Stimulated activated CD8-positive, alpha-beta memory T cell treated with anti-CD3 and anti-CD28 coated beads, Interleukin-12 subunit alpha, Interleukin-12 subunit beta, amount 100 ng/mL, for 24 hours (primary cell): ENCODE results near the gene OLFML3.
"Not testable (repeated sequence)": the region's sequence is repeated elsewhere in the genome, so short reads cannot be mapped to it uniquely, and the experiment has no call there.

Source experiments
- DNase-seq: peaks from one replicate; pipeline ENCODE4 v3.0.0-alpha.2; 2020; ENCODE audit errors: extremely low read depth

The OLFML3 gene

DNA sequence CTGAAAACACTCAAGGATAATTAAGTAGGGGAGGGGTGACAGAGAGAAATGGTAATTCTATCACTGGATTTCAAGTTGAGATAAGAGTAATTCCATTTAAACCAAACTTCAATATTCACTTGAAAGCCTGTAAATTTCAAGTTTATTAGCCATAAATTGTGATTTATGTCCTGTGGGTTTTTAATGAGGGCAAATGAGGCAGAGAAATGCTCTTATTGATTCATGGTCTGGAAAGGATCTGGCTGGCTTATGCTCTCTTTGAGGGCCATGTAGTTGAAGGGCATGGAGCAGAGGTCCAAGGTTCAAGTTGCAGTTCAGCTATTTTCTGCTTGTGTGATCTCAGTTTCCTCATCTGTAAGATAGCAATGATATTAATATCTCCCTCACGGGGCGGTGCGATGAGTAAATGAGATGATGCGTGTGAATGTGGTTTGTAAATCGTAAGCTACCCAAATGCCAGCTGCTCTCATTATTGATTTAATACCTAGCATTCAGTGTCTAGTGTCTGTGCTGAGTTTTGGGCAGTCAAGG is 12.3 kb downstream of the OLFML3 start:
- DNase-seq, result no peak

DNA sequence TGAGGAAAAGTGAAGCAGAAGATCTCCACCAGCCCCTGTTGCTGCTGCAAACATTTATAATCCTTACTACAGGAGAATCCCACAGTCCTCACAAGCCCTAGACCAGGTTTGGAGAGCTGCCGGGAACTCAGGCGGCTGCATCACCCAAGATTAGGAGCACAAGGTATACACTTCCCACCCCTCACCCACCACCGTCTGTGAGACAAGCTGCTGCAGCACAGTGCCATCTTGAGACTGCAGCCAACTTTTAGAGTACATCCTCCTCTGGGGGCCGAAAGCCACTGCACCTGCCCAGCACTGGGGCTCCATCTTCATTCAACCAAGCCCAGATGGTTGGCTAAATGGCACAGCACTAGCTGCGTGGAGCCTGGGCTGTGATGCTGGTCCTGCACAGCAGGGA is 13.8 kb downstream of the OLFML3 start:
- DNase-seq, result no peak

DNA sequence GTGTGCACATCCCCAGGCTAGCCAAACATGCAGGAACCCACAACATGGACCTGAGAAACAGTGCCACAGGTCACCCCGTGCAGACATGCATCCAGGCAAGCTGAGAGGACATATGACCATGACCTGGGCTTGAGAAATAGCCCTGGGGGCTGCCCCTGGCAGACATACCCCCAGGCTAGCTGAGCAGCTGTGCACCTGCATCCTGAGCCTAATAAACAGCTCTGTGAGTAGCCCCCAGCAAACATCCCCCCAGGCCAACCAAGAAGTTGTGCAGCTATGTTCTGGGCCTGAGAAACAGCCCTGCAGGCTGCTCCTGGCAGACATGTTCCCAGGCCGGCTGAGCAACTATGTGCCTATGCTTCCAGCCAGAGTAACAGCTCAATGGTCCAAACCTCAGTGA is 14.5 kb downstream of the OLFML3 start:
- DNase-seq, result no peak

DNA sequence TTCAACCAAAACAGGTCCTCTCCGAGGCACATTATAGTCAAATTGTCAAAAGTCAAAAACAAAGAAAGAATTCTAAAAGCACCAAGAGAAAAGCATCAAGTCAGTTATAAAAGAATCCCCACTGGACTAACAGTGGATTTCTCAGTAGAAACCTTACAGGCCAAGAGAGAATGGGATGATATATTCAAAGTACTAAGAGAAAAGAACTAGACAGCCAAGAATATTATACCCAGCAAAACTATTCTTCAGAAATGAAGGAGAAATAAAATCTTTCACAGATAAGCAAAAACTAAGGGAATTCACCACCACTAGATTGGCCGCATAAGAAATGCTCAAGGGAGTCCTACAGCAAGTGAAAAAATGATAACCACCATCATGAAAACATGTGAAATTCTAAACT is 16.1 kb downstream of the OLFML3 start:
- no peak for DNase-seq

DNA sequence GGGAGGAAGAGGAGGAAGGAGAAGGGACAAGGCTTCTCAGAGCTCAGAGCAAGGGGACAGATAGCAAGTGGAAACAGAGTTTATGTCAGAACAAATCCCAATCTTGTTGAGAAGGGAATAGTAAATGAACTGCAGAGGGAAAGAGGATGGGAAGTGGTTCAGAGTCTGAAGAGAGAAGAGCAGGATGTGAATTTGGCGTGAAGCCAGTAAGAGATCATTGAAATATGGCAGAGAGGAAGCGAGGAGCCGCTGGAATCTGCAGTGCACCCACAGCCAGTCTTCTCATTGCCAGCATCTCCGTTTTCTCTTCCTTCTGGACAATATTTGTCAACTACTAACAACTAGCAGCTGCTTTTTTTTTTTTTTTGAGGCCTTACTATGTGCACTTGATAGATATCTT is 19.1 kb downstream of the OLFML3 start:
- DNase-seq, result no peak

DNA sequence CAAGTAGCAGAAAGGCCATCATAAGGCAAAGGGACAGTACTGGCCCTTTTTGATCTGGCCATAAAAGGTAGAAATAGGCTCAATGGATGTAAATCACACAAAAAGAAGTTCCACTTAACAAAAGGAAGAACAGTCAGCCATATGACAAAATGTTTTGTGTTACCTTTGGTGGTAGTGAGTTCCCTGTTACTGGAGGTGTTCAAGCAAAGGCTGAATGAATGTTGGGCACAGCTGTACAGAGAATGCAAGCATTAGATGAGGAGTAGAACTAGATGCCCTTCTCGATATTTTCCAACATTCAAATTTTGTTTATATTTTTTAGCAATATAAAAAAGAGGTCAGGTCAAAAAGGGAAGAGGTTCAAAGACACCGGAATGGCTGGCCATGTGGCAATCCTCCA is 20.0 kb downstream of the OLFML3 start:
- no peak for DNase-seq

DNA sequence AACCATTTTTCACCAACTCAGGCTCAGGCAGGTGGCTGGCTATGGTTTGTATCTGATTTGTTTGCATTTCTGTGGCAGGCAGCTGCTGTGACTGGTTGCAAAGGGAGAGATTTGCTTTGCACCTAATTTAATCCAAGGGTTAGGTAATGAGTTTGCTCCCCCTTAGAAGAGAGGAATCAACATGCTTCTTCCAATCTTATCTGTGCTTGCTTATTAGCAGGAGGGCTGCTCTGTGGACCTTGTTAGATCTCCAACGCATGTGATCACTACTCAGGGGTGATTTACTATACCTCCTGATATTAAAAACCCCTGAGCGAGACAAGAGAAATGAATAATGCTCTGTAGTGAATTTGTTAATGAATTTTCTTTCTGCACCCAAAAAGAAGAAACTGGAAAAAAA is 20.5 kb downstream of the OLFML3 start:
- no peak for DNase-seq

DNA sequence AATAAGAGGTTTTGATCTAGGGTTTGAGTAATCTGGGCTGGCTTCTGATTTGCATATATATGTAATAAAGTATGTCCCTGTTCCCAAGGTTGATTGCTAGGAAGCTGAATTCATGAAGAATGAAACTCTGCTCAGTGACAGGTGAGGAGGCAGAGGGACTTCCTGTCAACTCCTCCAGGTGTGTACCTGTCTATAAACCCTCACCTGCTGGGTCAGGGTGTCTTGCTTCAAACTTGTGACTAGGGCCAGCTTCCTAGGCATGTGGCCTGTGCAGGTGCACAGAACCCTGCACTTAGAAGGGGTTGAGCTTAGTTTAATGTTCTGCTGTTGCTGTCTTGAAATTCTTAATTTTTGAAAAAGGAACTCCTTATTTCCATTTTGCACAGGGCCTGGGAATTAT is 21.1 kb downstream of the OLFML3 start:
- no peak for DNase-seq

DNA sequence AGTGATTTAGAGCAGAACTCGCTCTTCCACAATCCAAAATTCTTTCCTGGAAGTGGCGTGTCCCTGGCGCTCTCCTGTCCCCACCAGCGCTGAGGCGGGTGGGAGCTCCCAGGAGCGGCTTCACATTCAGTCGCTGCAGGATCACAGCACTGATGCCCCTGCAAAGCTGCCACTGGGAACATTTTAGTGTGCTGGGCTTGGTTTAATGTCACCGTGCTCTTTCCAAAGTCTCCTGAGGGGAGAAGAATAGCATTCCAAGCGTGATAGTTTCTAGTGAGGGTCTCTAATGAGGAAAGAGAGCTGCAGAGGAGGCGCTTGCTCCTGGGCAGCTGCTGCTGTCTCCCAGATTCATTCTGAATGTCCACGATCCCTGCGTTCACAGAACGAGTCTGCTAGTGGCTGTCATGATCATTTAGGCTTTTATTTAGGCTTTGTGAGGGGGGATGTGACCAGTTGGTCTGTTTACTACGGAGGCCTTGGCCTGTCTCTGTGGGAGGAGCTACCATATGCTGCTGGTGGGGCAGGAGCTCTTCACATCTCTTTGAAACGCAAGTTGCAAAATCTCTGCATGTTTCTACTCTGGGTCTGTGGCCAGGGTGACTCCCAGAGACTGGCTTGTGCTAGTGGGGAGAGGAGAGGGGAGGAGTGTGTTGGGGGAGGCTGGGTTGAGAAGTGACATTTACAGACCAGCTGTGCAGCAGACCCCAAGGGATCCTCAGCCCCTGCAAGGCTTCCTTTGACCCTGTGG is 23.4 kb downstream of the OLFML3 start:
- DNase-seq, result no peak

DNA sequence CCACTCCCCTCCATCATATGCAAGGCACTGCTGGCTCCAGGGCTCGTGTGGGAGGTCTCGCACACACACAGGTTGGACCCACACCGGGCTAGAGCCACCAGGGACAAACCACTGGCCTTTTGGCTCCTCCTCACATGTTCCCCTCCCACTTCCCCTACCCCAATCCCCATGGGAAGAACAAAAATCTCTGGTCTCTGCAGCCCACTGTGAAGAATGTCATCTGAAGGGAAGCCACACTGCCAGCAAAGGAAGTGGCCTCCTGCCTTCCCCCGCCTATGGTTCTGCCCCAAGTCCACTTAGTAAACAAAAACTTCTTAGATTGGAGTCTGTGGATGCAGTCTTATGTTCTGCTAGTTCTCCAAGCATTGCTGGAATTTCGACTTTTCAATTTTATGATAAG is 24.2 kb downstream of the OLFML3 start:
- DNase-seq, result no peak

DNA sequence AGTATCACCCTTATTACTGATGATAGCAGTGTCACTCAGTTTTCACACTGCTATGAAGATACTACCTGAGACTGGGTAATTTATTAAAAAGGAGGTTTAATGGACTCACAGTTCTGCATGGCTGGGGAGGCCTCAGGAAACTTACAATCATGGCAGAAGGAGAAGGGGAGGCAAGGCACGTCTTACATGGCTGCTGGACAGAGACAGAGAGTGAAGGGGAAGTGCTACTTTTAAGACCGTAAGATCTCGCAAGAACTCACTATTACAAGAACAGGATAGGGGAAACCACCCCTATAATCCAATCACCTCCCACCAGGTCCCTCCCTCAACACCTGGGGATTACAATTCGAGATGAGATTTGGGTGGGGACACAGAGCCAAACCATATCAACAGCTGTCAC is 27.6 kb downstream of the OLFML3 start:
- not testable (repeated sequence) for DNase-seq

DNA sequence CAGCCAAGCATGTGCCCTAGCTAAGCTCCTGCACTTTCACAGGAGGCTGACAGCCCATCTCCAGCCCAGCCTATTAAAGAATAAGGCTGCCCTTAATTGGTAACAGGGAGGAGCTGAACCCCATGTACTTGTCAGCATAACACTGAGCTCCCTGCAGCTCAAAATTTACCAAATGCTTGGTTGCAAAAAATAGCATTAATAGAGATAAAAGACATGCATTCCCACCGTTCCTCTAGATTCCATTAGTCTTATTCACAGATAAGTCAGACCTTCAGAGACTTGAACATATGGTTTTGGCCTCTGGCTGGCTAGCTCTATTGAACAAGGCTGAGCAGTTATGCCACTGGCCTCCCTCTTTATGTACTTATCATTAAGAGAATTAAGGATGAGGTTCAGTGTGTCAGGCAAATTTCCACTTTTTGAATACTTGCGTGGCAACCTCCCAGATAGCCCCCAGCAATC is 29.2 kb downstream of the OLFML3 start:
- no peak for DNase-seq

DNA sequence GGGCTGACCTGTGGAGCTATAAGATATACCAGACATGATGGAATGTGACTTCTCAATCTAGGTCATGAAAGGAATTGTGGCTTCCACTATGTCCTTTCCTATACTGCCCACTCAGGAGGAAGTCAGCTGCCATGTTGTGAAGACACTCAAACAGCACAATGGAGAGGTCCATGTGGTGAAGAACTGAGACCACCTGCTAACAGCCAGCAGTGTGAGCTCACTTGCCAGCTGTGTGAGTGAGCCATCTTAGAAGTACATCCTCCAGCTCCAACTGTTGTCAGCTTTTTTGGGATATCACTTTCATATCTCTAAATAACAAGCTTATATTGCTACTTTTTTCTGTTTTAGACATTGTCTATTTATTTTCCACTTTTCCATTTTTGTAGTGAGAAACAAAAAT is 29.7 kb downstream of the OLFML3 start:
- DNase-seq, result no peak

DNA sequence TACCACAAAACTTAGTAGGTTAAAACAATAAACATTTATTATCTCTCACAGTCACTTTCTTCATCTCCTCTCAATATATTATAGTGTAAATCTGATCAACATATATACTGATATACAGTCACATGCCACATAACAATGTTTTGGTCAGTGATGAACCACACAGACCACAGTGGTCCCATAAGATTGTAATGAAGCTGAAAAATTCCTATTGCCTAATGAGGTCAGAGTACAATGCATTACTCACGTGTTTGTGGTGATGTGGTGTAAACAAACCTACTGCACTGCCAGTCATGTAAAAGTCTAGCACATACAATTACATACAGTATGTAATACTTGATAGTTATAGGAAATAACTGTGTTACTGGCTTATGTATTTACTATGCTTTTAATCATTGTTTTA is 30.1 kb downstream of the OLFML3 start:
- no peak for DNase-seq

DNA sequence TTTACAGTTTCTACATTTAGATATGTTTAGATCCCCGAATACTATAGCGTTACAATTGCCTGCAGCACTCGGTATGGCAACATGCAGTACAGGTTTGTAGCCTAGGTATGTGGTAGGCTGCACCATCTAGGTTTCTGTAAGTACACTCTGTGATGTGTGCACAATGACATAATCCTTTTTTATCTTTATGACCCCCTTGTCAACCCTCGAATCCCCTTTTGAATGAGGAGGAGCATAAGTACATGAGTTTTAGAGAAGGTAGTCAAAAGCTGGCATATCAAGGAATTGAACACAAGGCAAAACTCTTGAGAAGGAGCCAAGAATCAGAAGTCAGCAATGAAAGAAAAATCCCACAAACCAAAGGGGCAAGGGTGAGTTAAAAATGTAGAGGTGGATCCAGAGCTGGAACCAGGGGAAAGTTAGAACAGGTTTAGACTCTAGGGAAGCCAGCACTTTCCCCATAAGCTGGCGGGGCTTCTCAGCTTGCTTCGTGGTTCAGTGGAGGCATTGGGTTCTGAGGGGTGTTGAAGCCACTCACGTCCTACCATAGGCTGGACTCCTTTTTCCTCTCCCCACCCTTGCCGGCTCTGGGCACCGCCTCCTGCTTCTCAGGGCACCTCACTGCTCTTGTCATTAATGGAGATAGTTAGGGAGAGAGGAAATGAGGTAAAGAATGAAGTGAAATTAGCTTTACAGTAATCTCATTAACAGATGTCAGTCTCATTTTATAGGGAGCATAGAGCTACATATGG is 31.3 kb downstream of the OLFML3 start:
- no peak for DNase-seq

DNA sequence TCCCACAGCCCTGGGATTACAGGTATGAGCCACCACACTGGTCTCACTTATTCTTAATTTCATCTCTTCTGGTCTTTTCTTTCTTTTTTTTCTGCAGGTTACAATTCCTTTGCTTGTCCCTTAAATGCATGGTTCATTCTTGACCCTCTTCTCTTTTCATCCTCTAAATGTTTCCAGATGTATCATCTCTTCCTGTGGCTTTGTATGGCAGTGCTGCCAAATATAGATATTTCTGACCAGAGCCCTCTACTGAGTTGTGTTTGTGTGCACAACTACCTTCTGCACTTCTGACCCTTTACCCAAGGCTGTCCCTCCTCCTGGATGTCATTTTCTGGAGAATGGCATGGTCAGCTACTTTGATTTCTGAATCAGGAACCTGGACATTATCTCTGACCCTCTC is 32.5 kb downstream of the OLFML3 start:
- DNase-seq, result no peak

DNA sequence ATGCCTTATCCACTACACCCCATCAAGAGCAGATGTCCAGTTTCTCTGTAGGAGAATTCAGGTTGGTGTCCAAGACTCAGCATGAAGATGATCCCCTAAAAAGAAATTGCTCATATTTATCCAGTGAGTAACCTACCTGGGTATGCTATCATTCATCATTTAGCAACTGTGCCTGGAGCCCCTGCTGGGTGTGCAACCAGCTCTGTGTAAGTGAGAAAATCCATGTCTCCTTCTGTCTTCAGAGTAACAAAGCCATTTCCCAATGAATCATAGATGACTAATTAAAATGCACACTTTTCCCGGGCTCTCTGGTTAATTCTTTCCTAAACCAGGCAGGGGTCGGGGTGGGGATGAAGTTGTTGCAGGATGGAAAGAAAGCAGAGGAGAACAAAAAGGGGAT is 35.8 kb downstream of the OLFML3 start:
- no peak for DNase-seq

DNA sequence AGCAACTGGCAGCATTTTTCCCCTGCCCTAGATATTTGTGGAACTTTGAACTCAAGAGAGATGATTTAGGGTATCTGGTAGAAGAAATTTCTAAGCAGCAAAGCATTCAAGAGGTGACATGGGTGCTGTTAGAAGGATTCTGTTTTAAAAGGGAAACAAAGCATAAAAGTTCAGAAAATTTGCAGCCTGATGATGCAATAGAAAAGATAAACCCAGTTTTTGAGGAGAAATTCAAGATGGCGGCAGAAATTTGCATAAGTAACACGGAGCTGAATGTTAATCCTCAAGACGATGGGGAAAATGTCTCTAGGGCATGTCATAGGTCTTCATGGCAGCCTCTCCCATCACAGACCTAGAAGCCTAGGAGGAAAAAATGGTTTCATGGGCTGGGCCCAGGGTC is 40.5 kb downstream of the OLFML3 start:
- not testable (repeated sequence) for DNase-seq

DNA sequence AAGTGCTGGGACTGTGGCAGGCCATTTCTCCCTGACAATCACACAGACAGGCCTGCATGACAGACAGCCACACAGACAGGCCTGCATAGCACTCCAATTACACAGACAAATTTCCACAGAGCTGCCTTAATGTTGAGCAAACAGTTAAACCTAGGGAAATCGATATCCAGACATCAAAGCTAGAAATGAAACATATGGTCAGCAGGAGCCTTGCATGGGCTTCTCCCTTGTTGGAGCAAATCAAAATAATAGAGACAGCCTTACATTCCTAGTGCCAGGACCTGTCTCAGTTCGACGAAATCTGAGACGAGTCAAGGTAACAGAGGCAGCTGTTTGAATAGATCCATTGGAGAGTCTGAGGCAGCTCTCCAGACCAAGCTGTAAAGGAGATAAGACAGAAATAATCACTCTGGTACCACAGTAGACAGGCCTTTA is 42.4 kb downstream of the OLFML3 start:
- DNase-seq, result no peak

DNA sequence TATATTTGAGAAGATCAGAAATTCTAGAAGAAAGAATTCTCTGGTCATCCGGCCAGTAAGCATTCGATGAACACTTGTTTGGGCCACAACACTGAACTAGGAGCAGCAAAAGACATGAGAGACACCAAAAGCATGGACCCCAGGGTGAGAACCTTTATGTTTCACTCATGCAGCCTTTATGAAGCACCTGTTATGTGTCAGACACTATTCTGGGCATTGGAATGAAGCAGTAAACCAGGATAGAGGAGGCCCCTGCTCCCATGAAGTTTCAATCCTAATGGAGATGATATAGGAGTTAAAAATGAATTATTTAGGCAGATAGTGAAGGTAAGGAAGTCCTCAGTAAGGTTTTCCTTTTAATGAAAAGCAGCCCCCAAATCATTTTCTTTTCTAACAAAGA is 43.6 kb downstream of the OLFML3 start:
- no peak for DNase-seq

DNA sequence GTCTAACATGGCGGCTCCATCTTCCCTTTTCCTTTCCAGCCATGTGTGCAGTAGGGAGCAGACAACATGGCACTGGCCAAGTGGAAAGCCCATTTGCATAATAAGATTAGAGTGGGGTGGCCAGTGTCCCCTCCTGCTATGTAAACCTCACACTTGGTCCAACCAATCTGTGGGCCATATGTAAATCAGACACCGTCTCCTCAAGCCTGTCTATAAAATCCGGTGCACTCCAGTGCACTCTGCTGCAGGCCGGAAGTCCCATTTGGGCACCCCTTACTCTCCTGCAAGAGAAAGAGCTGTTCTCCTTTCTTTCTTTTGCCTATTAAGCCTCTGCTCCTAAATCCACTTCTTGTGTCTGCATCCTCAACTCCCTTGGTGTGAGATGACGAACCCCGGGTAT is 44.1 kb downstream of the OLFML3 start:
- no peak for DNase-seq

DNA sequence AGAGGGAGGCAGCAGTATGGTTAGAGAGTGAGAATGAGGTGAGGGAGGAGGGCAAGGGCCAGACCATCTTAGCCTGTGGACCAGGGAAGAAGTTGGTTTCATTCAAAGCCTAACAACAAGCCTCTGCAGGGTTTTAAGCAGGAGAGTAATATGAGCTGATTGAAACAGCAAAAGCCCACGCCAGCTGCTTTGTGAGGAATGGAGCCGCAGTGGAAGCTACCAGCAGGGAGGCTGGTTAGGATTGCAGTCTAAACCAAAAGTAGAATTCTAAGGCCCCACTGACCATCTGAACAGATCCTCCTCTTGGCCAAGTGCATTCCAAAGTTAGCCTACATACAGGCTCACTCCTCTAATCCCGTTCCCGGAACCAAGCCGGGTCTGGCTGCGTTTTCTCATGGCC is 44.8 kb downstream of the OLFML3 start:
- no peak for DNase-seq
